LNCaP clone FGC (cell line): ENCODE measurements around the gene ATF1.
A peak's percentile ranks its signal among the peaks of the same experiment; 100 is the strongest.
"Not testable (repeated sequence)": the region's sequence is repeated elsewhere in the genome, so short reads cannot be mapped to it uniquely, and the experiment has no call there.

Source experiments
- DNase-seq: peaks from one replicate; pipeline ENCODE4 v3.0.0-alpha.2; 2011; ENCODE audit warnings: low read depth
- H3K4me3 ChIP-seq: 2 replicates; pipeline ENCODE4 v1.5.1; 2011; ENCODE audit warnings: mild to moderate bottlenecking, low read depth, low read length, control low read depth
- CTCF ChIP-seq: IDR thresholded peaks from 2 replicates; pipeline ENCODE4 v1.5.1; 2012; ENCODE audit warnings: mild to moderate bottlenecking; ENCODE audit not compliant: control insufficient read depth, insufficient read depth; ENCODE audit errors: extremely low read depth

Gene ATF1

GRCh38 chr12:50822082-50822481 is 58.2 kb downstream of the ATF1 start:
- no peak overlapping the region for H3K4me3 ChIP-seq
- TF ChIP-seq CTCF = no peak
- DNase-seq = no peak

DNA sequence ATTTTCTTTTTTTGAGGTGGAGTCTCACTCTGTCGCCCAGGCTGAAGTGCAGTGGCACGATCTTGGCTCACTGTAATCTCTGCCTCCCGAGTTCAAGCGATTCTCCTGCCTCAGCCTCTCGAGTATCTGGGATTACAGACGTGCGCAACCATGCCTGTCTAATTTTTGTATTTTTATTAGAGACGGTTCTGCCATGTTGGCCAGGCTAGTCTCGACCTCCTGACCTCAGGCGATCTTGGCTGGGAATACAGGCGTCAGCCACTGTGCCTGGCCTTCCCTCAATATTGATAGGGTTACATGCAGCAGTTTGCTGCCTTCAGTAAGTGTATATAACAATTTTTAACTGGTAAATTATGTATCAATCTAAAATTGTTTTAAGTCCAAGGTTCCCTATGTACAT is 59.8 kb downstream of the ATF1 start:
- not testable (repeated sequence) for DNase-seq, H3K4me3 ChIP-seq

GRCh38 chr12:50824914-50825313 is 61.0 kb downstream of the ATF1 start:
- no peak for DNase-seq

DNA sequence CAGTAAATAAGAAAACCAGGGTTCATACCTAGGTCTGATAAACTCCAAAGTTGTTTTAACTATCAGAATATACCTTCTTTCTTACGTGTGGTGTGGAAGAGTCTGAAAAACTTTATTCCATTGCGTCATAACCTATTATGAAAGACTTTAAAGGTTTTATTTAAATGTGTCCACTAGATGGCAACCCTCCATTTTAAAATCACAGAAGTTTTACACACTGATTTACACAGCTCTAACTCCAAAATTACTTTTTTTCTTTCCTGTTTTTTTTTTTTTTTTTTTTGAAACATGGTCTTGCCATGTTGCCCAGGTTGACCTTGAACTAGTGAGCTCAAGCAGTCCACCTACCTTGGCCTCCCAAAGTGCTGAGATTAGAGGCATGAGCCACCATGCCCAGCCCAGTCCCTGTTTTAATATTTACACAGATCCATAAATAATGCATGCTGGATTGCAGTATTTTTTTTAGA is 61.5 kb downstream of the ATF1 start:
- DNase-seq = peak; percentile 36
- peak; percentile 32 for TF ChIP-seq CTCF
- no peak overlapping the region for H3K4me3 ChIP-seq

More at GRCh38 chr12:50824914-50825313, 61.0 kb downstream of the ATF1 start:
- no peak for TF ChIP-seq CTCF
- no peak overlapping the region for H3K4me3 ChIP-seq

- no peak for DNase-seq
- TF ChIP-seq CTCF = no peak
- no peak overlapping the region for H3K4me3 ChIP-seq
These were observed 64.2 kb downstream of the ATF1 start for GRCh38 chr12:50828121-50828520.

DNA sequence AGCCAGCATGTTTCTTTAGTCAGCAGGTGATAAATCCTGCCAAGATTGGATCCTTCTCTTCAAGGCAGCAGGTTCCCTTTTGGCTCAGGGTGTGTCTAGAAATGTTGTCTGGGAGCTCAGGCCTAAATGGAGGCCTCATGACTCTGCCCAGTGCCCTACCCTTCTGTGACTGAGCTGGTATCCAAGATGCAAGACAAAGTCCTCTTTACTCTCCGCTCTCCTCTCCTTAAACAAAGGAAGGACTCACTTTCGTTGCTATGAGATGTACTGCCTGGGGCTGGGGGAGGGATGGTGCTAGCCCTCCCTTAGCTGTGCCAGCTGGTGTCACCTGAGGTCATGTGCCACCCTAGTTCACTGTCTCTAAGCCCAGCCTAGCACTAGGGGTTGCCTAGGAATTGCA is 65.0 kb downstream of the ATF1 start:
- DNase-seq = no peak
- no peak overlapping the region for H3K4me3 ChIP-seq
- TF ChIP-seq CTCF = no peak

DNA sequence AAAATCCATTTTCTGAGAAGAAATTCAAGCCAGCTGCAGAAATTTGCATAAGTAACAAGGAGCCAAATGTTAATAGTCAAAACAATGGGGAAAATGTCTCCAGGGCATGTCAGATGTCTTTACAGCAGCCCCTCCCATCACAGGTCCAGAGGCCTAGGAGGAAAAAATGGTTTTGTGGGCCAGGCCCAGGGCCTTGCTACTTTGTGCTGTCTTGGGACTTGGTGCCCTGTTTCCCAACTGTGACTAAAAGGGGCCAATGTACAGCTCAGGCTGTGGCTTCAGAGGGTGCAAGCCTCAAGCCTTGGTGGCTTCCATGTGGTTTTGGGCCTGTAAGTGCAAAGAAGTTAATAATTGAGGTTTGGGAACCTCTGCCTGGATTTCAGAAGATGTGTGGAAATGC is 69.9 kb downstream of the ATF1 start:
- H3K4me3 ChIP-seq, DNase-seq: not testable (repeated sequence)

GRCh38 chr12:50839042-50839441 is 75.1 kb downstream of the ATF1 start:
- no peak overlapping the region for H3K4me3 ChIP-seq
- no peak for DNase-seq
- no peak for TF ChIP-seq CTCF
